GM23338 (cell line): ENCODE results near the gene KCNH8. TPM values are rescaled to one million over a fixed set of nuclear protein-coding genes. Genes with fewer than 3 reads are reported as not detected.

Source experiments
- ATAC-seq: fragments of 200-7000 bp; cut with Tn5 transposase; 3 replicates; pipeline ENCODE4 v1.9.1; 2020
- DNase-seq: peaks from one replicate; pipeline ENCODE4 v3.0.0-alpha.2; 2015; ENCODE audit warnings: low spot score
- H2AFZ ChIP-seq: fragments of 200-600 bp; sonication (generic); 2 replicates; pipeline ENCODE4 v1.8.0; 2016; ENCODE audit warnings: antibody characterized with exemption, mild to moderate bottlenecking, moderate library complexity
- H3F3A ChIP-seq: fragments of 200-600 bp; sonication (generic); replicated peaks from 2 replicates; pipeline ENCODE4 v1.8.0; 2017; ENCODE audit warnings: antibody characterized with exemption, mixed run types, low read depth
- H3K27ac ChIP-seq: fragments of 200-600 bp; sonication (generic); 2 replicates; pipeline ENCODE4 v1.6.1; 2016; ENCODE audit warnings: low read depth
- H3K27me3 ChIP-seq: fragments of 200-600 bp; sonication (generic); 2 replicates; pipeline ENCODE4 v1.8.0; 2016; ENCODE audit warnings: mild to moderate bottlenecking, mixed run types, moderate library complexity; ENCODE audit not compliant: insufficient read depth
- H3K36me3 ChIP-seq: fragments of 200-600 bp; sonication (generic); 2 replicates; pipeline ENCODE4 v1.8.0; 2016; ENCODE audit warnings: mild to moderate bottlenecking; ENCODE audit not compliant: insufficient read depth
- H3K4me1 ChIP-seq: fragments of 200-600 bp; sonication (generic); 2 replicates; pipeline ENCODE4 v1.8.0; 2016; ENCODE audit warnings: mild to moderate bottlenecking, moderate library complexity; ENCODE audit not compliant: insufficient read depth
- H3K4me2 ChIP-seq: fragments of 200-600 bp; sonication (generic); 2 replicates; pipeline ENCODE4 v1.7.1; 2017; ENCODE audit warnings: mixed run types
- H3K4me3 ChIP-seq: fragments of 200-600 bp; sonication (generic); 2 replicates; pipeline ENCODE4 v1.6.1; 2016; ENCODE audit warnings: mixed run types
- H3K79me2 ChIP-seq: fragments of 200-600 bp; sonication (generic); replicated peaks from 2 replicates; pipeline ENCODE4 v1.8.0; 2017; ENCODE audit warnings: mild to moderate bottlenecking; ENCODE audit not compliant: insufficient read depth
- H3K9me2 ChIP-seq: fragments of 200-600 bp; sonication (generic); 2 replicates; pipeline ENCODE4 v1.8.0; 2017; ENCODE audit not compliant: insufficient read depth
- H4K20me1 ChIP-seq: fragments of 200-600 bp; sonication (generic); replicated peaks from 2 replicates; pipeline ENCODE4 v1.8.0; 2017; ENCODE audit warnings: mild to moderate bottlenecking; ENCODE audit not compliant: insufficient read depth
- H3K27ac Mint-ChIP-seq: 2 replicates; pipeline ENCODE4 v1.8.0; 2020; ENCODE audit warnings: inconsistent platforms, mild to moderate bottlenecking, moderate library complexity, mixed read lengths
- H3K27me3 Mint-ChIP-seq: 3 replicates; pipeline ENCODE4 v1.8.0; 2022; ENCODE audit warnings: low read depth, mild to moderate bottlenecking, moderate library complexity, mixed read lengths, inconsistent platforms; ENCODE audit not compliant: insufficient read depth, poor library complexity
- H3K36me3 Mint-ChIP-seq: 3 replicates; pipeline ENCODE4 v1.8.0; 2021; ENCODE audit warnings: low read depth, mild to moderate bottlenecking, inconsistent platforms, moderate library complexity, mixed read lengths
- H3K4me1 Mint-ChIP-seq: 3 replicates; pipeline ENCODE4 v1.8.0; 2020; ENCODE audit warnings: mild to moderate bottlenecking, inconsistent platforms, mixed read lengths
- H3K4me3 Mint-ChIP-seq: 3 replicates; pipeline ENCODE4 v1.8.0; 2021; ENCODE audit warnings: moderate library complexity, mild to moderate bottlenecking, inconsistent platforms, mixed read lengths
- H3K9me3 Mint-ChIP-seq: 3 replicates; pipeline ENCODE4 v1.8.0; 2020; ENCODE audit warnings: moderate library complexity, mild to moderate bottlenecking, inconsistent platforms, mixed read lengths
- CREB1 ChIP-seq: fragments of 250-450 bp; sonication (Bioruptor Pico); IDR thresholded peaks from 2 replicates; pipeline ENCODE4 v1.5.0; 2020; ENCODE audit warnings: low read depth, mild to moderate bottlenecking, moderate library complexity
- EZH2 ChIP-seq: fragments of 200-600 bp; sonication (generic); IDR thresholded peaks from one replicate; pipeline ENCODE4 v1.8.0; 2017; ENCODE audit warnings: antibody characterized with exemption, mild to moderate bottlenecking, low read depth; ENCODE audit not compliant: unreplicated experiment
- EZH2phosphoT487 ChIP-seq: fragments of 200-600 bp; sonication (generic); IDR thresholded peaks from one replicate; pipeline ENCODE4 v1.8.1; 2018; ENCODE audit warnings: antibody characterized with exemption; ENCODE audit not compliant: unreplicated experiment
- JUNB ChIP-seq: IDR thresholded peaks from one replicate; pipeline ENCODE4 v1.6.1; 2016; ENCODE audit warnings: antibody characterized with exemption; ENCODE audit not compliant: unreplicated experiment
- NANOG ChIP-seq: IDR thresholded peaks from 2 replicates; pipeline ENCODE4 v1.6.1; 2016; ENCODE audit warnings: antibody characterized with exemption, borderline replicate concordance
- POLR2AphosphoS5 ChIP-seq: IDR thresholded peaks from 2 replicates; pipeline ENCODE4 v1.6.1; 2016; ENCODE audit warnings: antibody characterized with exemption, low read depth
- STAT1 ChIP-seq: IDR thresholded peaks from one replicate; pipeline ENCODE4 v1.6.1; 2016; ENCODE audit warnings: antibody characterized with exemption; ENCODE audit not compliant: unreplicated experiment
- ZNF114 ChIP-seq: fragments of 250-450 bp; sonication (Bioruptor Pico); IDR thresholded peaks from 2 replicates; pipeline ENCODE4 v1.5.0; 2020; ENCODE audit warnings: mild to moderate bottlenecking, moderate library complexity
- ZNF331 ChIP-seq: fragments of 250-450 bp; sonication (Bioruptor Pico); IDR thresholded peaks from 2 replicates; pipeline ENCODE4 v1.5.0; 2020; ENCODE audit warnings: low read depth, mild to moderate bottlenecking, moderate library complexity
- polyA plus RNA-seq: library from polyadenylated mRNA; unstranded; fragments of >200 nt; fragmentation: Nextera tagmentation; extraction: Ambion mirVana; gene quantifications from 2 replicates; pipeline ENCODE4 v1.2.1, GENCODE V29; 2016
- total RNA-seq: library from RNA; depleted of rRNA; stranded (reverse); fragments of >200 nt; shearing (Covaris generic); gene quantifications from 2 replicates; pipeline ENCODE4 v1.2.3, GENCODE V29; 2014
- TF ChIP-seq, protein P1 (sequence below): IDR thresholded peaks from one replicate; pipeline ENCODE4 v1.6.1; 2018; ENCODE audit warnings: antibody characterized with exemption; ENCODE audit not compliant: unreplicated experiment
- TF ChIP-seq, protein P2 (sequence below), 2 experiments: fragments of 200-600 bp in 1 of 2; sonication (generic) in 1 of 2; conservative IDR thresholded peaks; 2 replicates each; pipeline versions ENCODE4 v1.5.1 to v1.6.1; 2016 to 2017; ENCODE audit warnings: antibody characterized with exemption in 2 of 2, low read depth in 2 of 2, mild to moderate bottlenecking in 2 of 2, moderate library complexity in 1 of 2
- TF ChIP-seq, protein P3 (sequence below): fragments of 250-450 bp; sonication (Bioruptor Pico); IDR thresholded peaks from 2 replicates; pipeline ENCODE4 v1.5.0; 2020; ENCODE audit warnings: mild to moderate bottlenecking, moderate library complexity
- TF ChIP-seq, protein P4 (sequence below): IDR thresholded peaks from 2 replicates; pipeline ENCODE4 v1.6.1; 2016; ENCODE audit warnings: antibody characterized with exemption

Gene KCNH8
- total and polyA plus RNA-seq, 2 experiments from 2014 or later, result 1.3 to 3.4 TPM

DNA sequence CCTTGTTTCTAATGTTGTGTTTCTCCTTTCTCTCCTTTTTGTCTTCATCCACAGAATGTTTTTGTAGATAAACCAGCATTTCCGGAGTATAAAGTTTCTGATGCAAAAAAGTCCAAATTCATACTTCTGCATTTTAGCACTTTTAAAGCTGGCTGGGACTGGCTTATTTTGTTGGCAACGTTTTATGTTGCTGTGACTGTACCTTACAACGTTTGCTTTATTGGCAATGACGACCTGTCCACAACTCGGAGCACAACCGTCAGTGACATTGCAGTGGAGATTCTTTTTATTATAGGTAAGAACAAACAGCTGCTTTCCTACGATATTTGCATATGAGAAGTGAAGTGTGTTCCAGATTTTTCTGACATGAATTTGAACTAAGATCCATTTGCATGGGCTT lies 199.4 kb downstream of the KCNH8 start:
- Histone ChIP-seq H3K27me3 (no peaks in the 10 kb centered on the region), H3K4me3 (no peak overlapping the region), H4K20me1 (no peaks in the 10 kb centered on the region), H3K79me2 (no peaks in the 10 kb centered on the region), H3K9me2 (no peaks in the 10 kb centered on the region), H3K4me2 (0 out of 2 replicates have a peak overlapping the region, but pooled peaks have one; percentile 1), H3K36me3 (no peaks in the 10 kb centered on the region), H3K4me1 (peaks cover 19% of the 10 kb centered on the region), H3F3A (no peaks in the 10 kb centered on the region), H2AFZ (no peak overlapping the region), H3K27ac (no peak overlapping the region)
- DNase-seq, result no peak
- H3K4me3 Mint-ChIP-seq, result no peak overlapping the region
- peaks cover 22% of the 10 kb centered on the region; the same call in 2 of the 3 replicates for H3K9me3 Mint-ChIP-seq
- TF ChIP-seq EZH2 (no peak), EZH2phosphoT487 (no peak), STAT1 (no peak), POLR2AphosphoS5 (no peak), NANOG (no peak), ZNF114 (CRISPR knock-in tag) (no peak), JUNB (no peak), CREB1 (no peak), ZNF331 (no peak)
- TF ChIP-seq, protein P1, sequence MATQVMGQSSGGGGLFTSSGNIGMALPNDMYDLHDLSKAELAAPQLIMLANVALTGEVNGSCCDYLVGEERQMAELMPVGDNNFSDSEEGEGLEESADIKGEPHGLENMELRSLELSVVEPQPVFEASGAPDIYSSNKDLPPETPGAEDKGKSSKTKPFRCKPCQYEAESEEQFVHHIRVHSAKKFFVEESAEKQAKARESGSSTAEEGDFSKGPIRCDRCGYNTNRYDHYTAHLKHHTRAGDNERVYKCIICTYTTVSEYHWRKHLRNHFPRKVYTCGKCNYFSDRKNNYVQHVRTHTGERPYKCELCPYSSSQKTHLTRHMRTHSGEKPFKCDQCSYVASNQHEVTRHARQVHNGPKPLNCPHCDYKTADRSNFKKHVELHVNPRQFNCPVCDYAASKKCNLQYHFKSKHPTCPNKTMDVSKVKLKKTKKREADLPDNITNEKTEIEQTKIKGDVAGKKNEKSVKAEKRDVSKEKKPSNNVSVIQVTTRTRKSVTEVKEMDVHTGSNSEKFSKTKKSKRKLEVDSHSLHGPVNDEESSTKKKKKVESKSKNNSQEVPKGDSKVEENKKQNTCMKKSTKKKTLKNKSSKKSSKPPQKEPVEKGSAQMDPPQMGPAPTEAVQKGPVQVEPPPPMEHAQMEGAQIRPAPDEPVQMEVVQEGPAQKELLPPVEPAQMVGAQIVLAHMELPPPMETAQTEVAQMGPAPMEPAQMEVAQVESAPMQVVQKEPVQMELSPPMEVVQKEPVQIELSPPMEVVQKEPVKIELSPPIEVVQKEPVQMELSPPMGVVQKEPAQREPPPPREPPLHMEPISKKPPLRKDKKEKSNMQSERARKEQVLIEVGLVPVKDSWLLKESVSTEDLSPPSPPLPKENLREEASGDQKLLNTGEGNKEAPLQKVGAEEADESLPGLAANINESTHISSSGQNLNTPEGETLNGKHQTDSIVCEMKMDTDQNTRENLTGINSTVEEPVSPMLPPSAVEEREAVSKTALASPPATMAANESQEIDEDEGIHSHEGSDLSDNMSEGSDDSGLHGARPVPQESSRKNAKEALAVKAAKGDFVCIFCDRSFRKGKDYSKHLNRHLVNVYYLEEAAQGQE, result no peak
- TF ChIP-seq, protein P2, sequence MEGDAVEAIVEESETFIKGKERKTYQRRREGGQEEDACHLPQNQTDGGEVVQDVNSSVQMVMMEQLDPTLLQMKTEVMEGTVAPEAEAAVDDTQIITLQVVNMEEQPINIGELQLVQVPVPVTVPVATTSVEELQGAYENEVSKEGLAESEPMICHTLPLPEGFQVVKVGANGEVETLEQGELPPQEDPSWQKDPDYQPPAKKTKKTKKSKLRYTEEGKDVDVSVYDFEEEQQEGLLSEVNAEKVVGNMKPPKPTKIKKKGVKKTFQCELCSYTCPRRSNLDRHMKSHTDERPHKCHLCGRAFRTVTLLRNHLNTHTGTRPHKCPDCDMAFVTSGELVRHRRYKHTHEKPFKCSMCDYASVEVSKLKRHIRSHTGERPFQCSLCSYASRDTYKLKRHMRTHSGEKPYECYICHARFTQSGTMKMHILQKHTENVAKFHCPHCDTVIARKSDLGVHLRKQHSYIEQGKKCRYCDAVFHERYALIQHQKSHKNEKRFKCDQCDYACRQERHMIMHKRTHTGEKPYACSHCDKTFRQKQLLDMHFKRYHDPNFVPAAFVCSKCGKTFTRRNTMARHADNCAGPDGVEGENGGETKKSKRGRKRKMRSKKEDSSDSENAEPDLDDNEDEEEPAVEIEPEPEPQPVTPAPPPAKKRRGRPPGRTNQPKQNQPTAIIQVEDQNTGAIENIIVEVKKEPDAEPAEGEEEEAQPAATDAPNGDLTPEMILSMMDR (conservative IDR thresholded peaks at IDR 0.05; ENCODE audit: low read depth in 2 of 2), result no peak
- TF ChIP-seq, protein P3, sequence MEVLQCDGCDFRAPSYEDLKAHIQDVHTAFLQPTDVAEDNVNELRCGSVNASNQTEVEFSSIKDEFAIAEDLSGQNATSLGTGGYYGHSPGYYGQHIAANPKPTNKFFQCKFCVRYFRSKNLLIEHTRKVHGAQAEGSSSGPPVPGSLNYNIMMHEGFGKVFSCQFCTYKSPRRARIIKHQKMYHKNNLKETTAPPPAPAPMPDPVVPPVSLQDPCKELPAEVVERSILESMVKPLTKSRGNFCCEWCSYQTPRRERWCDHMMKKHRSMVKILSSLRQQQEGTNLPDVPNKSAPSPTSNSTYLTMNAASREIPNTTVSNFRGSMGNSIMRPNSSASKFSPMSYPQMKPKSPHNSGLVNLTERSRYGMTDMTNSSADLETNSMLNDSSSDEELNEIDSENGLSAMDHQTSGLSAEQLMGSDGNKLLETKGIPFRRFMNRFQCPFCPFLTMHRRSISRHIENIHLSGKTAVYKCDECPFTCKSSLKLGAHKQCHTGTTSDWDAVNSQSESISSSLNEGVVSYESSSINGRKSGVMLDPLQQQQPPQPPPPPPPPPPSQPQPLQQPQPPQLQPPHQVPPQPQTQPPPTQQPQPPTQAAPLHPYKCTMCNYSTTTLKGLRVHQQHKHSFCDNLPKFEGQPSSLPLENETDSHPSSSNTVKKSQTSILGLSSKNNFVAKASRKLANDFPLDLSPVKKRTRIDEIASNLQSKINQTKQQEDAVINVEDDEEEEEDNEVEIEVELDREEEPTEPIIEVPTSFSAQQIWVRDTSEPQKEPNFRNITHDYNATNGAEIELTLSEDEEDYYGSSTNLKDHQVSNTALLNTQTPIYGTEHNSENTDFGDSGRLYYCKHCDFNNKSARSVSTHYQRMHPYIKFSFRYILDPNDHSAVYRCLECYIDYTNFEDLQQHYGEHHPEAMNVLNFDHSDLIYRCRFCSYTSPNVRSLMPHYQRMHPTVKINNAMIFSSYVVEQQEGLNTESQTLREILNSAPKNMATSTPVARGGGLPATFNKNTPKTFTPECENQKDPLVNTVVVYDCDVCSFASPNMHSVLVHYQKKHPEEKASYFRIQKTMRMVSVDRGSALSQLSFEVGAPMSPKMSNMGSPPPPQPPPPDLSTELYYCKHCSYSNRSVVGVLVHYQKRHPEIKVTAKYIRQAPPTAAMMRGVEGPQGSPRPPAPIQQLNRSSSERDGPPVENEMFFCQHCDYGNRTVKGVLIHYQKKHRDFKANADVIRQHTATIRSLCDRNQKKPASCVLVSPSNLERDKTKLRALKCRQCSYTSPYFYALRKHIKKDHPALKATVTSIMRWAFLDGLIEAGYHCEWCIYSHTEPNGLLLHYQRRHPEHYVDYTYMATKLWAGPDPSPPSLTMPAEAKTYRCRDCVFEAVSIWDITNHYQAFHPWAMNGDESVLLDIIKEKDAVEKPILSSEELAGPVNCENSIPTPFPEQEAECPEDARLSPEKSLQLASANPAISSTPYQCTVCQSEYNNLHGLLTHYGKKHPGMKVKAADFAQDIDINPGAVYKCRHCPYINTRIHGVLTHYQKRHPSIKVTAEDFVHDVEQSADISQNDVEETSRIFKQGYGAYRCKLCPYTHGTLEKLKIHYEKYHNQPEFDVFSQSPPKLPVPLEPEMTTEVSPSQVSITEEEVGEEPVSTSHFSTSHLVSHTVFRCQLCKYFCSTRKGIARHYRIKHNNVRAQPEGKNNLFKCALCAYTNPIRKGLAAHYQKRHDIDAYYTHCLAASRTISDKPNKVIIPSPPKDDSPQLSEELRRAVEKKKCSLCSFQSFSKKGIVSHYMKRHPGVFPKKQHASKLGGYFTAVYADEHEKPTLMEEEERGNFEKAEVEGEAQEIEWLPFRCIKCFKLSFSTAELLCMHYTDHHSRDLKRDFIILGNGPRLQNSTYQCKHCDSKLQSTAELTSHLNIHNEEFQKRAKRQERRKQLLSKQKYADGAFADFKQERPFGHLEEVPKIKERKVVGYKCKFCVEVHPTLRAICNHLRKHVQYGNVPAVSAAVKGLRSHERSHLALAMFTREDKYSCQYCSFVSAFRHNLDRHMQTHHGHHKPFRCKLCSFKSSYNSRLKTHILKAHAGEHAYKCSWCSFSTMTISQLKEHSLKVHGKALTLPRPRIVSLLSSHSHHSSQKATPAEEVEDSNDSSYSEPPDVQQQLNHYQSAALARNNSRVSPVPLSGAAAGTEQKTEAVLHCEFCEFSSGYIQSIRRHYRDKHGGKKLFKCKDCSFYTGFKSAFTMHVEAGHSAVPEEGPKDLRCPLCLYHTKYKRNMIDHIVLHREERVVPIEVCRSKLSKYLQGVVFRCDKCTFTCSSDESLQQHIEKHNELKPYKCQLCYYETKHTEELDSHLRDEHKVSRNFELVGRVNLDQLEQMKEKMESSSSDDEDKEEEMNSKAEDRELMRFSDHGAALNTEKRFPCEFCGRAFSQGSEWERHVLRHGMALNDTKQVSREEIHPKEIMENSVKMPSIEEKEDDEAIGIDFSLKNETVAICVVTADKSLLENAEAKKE (CRISPR knock-in tag), result no peak
- TF ChIP-seq, protein P4, sequence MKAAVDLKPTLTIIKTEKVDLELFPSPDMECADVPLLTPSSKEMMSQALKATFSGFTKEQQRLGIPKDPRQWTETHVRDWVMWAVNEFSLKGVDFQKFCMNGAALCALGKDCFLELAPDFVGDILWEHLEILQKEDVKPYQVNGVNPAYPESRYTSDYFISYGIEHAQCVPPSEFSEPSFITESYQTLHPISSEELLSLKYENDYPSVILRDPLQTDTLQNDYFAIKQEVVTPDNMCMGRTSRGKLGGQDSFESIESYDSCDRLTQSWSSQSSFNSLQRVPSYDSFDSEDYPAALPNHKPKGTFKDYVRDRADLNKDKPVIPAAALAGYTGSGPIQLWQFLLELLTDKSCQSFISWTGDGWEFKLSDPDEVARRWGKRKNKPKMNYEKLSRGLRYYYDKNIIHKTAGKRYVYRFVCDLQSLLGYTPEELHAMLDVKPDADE, result no peak
- no peak for ATAC-seq
- peaks cover 23% of the 10 kb centered on the region for H3K4me1 Mint-ChIP-seq
- H3K36me3 Mint-ChIP-seq, result peaks cover 23% of the 10 kb centered on the region
- H3K27ac Mint-ChIP-seq, result no peak overlapping the region; the same call in 1 of the 2 replicates
- H3K27me3 Mint-ChIP-seq, result no peaks in the 10 kb centered on the region
